ENCODE data around the gene DUSP1.

GRCh38 chr5:172768098-172768572 is 2.9 kb downstream of the DUSP1 start:
- TF ChIP-seq CTCF (conservative IDR thresholded peaks at IDR 0.05; ENCODE audit: low read length): no peak
- no peak for TF ChIP-seq EZH2phosphoT487 (IDR thresholded peaks at IDR 0.05; ENCODE audit: borderline replicate concordance, low read depth, low read length)
